CD4-positive, alpha-beta T cell treated with Interleukin-21 for 1 hour (primary cell): ENCODE results near the gene PPM1D.

Experiments used
- DNase-seq: peaks from one replicate; pipeline ENCODE4 v3.0.0-alpha.2; 2020

PPM1D gene

DNA sequence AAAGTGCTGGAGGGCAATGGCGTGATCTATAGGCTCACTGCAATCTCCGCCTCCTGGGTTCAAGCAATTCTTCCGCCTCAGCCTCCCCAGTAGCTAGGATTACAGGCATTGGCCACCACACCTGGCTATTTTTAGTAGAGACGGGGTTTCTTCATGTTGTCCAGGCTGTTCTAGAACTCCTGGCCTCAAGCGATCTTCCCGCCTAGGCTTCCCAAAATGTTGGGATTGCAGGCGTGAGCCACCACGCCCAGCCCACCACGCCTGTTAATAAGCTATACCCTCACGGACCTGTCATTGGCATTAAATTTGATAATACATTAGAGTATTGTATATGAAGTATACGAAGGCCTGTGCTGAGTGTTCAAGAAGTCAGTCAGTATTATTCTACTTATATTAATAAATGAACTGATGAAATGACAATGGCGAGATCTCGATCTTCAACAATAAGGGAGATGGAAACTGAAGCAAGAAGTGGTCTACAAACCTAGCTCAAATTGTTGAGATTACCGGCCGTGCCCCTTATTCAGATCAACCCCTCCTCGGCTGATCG is 76.8 kb downstream of the PPM1D start:
- no peak for DNase-seq

DNA sequence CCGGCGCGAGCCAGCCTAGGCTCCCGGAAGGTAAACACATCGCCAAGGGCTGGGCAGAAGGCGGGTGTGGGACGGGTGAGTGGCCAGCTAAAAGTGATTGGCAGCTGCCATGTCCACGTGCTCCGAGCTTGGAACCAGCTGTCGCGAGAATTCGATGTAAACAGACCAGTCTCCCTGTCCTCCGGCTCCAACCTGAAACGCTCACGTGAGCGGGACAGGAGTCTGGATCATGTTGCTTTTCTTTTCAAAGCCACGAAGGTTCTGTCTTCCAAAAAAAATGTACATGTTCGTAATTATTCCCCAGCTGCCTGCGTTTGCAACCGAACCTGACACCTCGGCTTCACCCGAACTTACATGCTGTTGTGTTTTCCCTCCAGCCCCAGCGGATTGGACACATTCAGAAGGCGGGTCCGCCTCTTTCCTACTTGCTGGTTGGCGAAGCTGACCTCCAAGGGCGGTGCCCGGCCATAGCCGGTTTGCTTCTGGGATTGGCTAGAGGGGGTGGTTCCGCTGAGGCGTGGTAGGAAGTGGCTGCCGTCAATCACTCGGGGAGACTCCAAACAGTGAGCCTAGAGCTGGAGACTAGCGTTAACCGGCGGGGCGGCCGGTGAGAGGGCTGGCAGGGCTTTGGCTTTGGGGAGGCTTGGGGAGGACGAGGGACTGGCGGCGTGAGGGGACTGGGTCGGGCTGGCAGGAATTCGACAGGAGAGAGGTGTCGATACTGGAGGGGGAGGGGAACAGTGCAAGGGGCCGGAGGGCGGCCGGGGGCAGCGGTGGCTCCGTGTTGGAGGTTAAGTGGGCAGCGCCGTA is 77.5 kb downstream of the PPM1D start, which contains the start of gene BCAS3:
Gene BCAS3, plus strand, starts transcription at position 544 of the 810 bp plus-strand sequence.
- DNase-seq: peak; percentile 98

DNA sequence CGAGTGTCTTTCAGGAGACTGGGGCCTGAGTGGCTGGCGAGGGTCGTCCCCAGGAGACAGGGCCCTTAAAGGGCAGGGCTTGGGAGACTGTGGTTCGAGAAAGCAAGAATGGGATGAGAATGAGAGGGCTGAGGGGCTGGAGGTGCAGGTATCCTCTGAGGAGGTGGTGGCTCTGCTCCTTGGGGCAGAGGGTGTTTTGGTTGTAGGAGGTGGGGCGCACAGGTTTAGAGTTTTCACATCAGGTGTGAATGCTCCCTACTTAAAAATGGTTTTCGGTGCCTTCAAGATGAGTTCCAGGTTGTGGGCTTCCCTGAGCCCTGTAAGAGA is 78.1 kb downstream of the PPM1D start:
- DNase-seq: no peak

DNA sequence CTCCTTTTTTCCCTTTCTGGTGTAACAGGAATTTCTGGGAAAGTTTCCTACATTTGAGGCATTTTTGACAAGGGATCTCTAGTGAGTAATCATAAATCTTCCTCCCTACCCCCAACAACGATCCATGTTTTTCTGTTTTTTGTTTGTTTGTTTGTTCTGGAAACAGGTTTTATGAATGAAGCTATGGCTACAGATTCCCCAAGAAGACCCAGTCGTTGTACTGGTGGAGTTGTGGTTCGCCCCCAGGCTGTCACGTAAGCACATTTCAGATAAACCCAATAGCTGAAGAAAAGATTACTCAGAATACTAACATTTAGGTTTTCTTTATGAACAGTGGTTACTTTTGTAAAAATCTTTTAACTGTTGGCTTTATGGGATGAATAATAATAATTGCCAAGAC is 79.3 kb downstream of the PPM1D start:
- no peak for DNase-seq

DNA sequence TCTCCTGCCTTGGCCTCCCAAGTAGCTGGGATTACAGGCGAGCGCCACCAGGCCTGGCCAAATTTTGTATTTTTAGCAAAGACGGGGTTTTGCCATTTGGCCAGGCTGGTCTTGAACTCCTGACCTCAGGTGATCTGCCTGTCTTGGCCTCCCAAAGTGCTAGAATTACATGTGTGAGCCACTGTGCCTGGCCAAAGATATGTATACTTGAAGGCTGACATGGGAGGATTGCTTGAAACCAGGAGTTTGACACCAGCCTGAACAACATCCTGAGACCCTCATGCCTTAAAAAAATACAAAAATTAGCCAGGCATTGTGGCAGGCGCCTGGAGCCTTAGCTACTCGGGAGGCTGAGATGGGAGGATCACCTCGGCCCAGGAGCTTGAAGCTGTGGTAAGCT is 80.8 kb downstream of the PPM1D start:
- DNase-seq: no peak

DNA sequence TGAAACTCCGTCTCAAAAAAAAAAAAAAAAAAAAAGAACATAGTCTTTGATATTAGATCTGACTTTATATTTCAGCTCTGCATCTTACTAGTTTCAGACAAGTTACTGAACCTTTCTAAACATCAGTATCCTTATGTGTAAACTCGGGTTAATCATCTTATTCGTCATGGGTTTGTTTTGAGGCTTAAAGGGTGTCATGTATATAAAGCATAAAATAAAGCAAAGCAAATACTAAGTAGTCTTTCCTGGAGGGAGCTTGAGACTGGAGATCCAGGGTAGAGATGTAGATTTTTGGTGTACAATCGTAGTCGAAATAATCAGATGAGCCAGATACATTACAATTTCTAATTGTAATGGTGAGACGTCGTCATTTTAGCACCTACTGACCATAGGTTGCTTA is 85.4 kb downstream of the PPM1D start:
- DNase-seq: no peak

GRCh38 chr17:60695960-60696359 is 96.0 kb downstream of the PPM1D start:
- DNase-seq: no peak

DNA sequence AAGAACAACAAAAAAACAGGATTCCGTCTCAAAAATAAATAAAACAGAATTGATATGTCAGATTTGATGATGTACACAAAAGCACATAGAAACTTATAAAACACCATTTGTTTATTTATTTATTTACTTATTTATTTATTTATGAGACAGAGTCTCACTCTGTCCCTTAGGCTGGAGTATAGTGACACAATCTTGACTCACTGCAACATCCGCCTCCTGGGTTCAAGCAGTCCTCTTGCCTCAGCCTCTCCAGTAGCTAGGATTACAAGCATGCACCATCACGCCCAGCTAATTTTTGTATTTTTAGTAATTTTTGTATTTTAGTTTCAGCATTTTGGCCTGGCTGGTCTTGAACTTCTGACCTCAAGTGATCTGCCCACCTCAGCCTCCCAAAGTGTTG is 99.1 kb downstream of the PPM1D start:
- DNase-seq: no peak

DNA sequence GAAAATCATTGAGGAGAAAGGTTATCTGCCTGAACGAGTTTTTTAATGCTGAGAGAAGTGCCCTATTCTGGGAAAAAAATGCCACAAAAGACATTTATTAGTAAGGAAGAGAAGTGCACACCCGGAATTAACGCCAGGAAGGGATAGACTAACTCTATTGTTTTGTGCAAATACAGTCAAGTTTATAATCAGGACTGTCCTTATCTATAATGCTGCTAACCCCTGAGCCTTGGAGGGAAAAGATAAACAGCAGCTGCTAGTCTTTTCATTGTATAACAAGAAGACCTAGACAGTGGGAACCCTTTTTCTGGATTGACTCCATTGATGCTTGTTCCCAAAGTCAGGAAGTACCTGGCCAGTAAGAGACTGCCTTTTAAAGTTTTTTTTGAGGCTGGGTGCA is 104.2 kb downstream of the PPM1D start:
- DNase-seq: no peak

- DNase-seq: no peak
Measured at GRCh38 chr17:60712675-60713074, 112.7 kb downstream of the PPM1D start.

- DNase-seq: no peak
Measured at GRCh38 chr17:60713608-60714007, 113.6 kb downstream of the PPM1D start.
